ENCODE measurements around the gene GPR18.

GPR18 gene

GRCh38 chr13:99221567-99222239, 36.5 kb downstream of the GPR18 start:
- Histone ChIP-seq H3K4me1 (ENCODE audit: low read length) (no peaks in the 10 kb centered on the region), H3K27ac (ENCODE audit: low read length) (no peak overlapping the region), H2AFZ (ENCODE audit: low read length) (no peak overlapping the region), H3K36me3 (replicated peaks; ENCODE audit: insufficient read depth, low read length) (no peaks in the 10 kb centered on the region), H4K20me1 (ENCODE audit: insufficient read depth, low read length) (no peaks in the 10 kb centered on the region), H3K9me3 (replicated peaks; ENCODE audit: insufficient read depth, low read length) (no peaks in the 10 kb centered on the region), H3K4me2 (ENCODE audit: low read depth, low read length) (no peak overlapping the region), H3F3A (ENCODE audit: insufficient read depth, low read length) (no peaks in the 10 kb centered on the region), H3K9ac (ENCODE audit: low read length) (no peak overlapping the region), H3K79me2 (ENCODE audit: low read length) (peaks cover 51% of the 10 kb centered on the region), H3K4me3 (ENCODE audit: low read length) (no peak overlapping the region), H3K27me3 (replicated peaks; ENCODE audit: insufficient read depth, low read length) (no peaks in the 10 kb centered on the region), H3K9me2 (replicated peaks; ENCODE audit: insufficient read depth, low read length) (no peaks in the 10 kb centered on the region)
- TF ChIP-seq EZH2 (optimal IDR thresholded peaks at IDR 0.05; ENCODE audit: low read depth, low read length) = no peak
- TF ChIP-seq CTCF (IDR thresholded peaks at IDR 0.05; ENCODE audit: low read length) = no peak
- TF ChIP-seq EZH2phosphoT487 (IDR thresholded peaks at IDR 0.05; ENCODE audit: low read length) = no peak
- DNase-seq = no peak

- no peaks in the 10 kb centered on the region for H3K4me1 ChIP-seq (ENCODE audit: low read length)
- no peak overlapping the region for H3K27ac ChIP-seq (ENCODE audit: low read length)
- no peaks in the 10 kb centered on the region for H3F3A ChIP-seq (ENCODE audit: insufficient read depth, low read length)
- TF ChIP-seq EZH2phosphoT487 (IDR thresholded peaks at IDR 0.05; ENCODE audit: low read length) = no peak
- no peak for TF ChIP-seq CTCF (IDR thresholded peaks at IDR 0.05; ENCODE audit: low read length)
- TF ChIP-seq EZH2 (optimal IDR thresholded peaks at IDR 0.05; ENCODE audit: low read depth, low read length) = no peak
- no peak overlapping the region for H3K4me2 ChIP-seq (ENCODE audit: low read depth, low read length)
- H3K36me3 ChIP-seq (replicated peaks; ENCODE audit: insufficient read depth, low read length) = no peaks in the 10 kb centered on the region
- H2AFZ ChIP-seq (ENCODE audit: low read length) = no peak overlapping the region
- peaks cover 47% of the 10 kb centered on the region for H3K79me2 ChIP-seq (ENCODE audit: low read length)
- H3K9ac ChIP-seq (ENCODE audit: low read length) = no peak overlapping the region
- H3K4me3 ChIP-seq (ENCODE audit: low read length) = no peak overlapping the region
- H3K9me2 ChIP-seq (replicated peaks; ENCODE audit: insufficient read depth, low read length) = no peaks in the 10 kb centered on the region
- no peak for DNase-seq
- H3K9me3 ChIP-seq (replicated peaks; ENCODE audit: insufficient read depth, low read length) = no peaks in the 10 kb centered on the region
- no peaks in the 10 kb centered on the region for H3K27me3 ChIP-seq (replicated peaks; ENCODE audit: insufficient read depth, low read length)
- no peaks in the 10 kb centered on the region for H4K20me1 ChIP-seq (ENCODE audit: insufficient read depth, low read length)
These were observed 37.8 kb downstream of the GPR18 start for GRCh38 chr13:99220199-99220935.

GRCh38 chr13:99218969-99219368, 39.2 kb downstream of the GPR18 start:
- Histone ChIP-seq H3K9me2 (replicated peaks; ENCODE audit: insufficient read depth, low read length) (no peaks in the 10 kb centered on the region), H3K79me2 (ENCODE audit: low read length) (peaks cover 43% of the 10 kb centered on the region; the same call in 1 of the 2 replicates), H3K4me2 (ENCODE audit: low read depth, low read length) (no peak overlapping the region), H3K9me3 (replicated peaks; ENCODE audit: insufficient read depth, low read length) (no peaks in the 10 kb centered on the region), H3F3A (ENCODE audit: insufficient read depth, low read length) (no peaks in the 10 kb centered on the region), H3K4me1 (ENCODE audit: low read length) (no peaks in the 10 kb centered on the region), H3K9ac (ENCODE audit: low read length) (no peak overlapping the region), H2AFZ (ENCODE audit: low read length) (no peak overlapping the region), H3K36me3 (replicated peaks; ENCODE audit: insufficient read depth, low read length) (no peaks in the 10 kb centered on the region), H3K27ac (ENCODE audit: low read length) (no peak overlapping the region), H3K4me3 (ENCODE audit: low read length) (no peak overlapping the region), H4K20me1 (ENCODE audit: insufficient read depth, low read length) (no peaks in the 10 kb centered on the region), H3K27me3 (replicated peaks; ENCODE audit: insufficient read depth, low read length) (no peaks in the 10 kb centered on the region)
- no peak for DNase-seq
- TF ChIP-seq CTCF (IDR thresholded peaks at IDR 0.05; ENCODE audit: low read length) = no peak
- no peak for TF ChIP-seq EZH2 (optimal IDR thresholded peaks at IDR 0.05; ENCODE audit: low read depth, low read length)
- no peak for TF ChIP-seq EZH2phosphoT487 (IDR thresholded peaks at IDR 0.05; ENCODE audit: low read length)
